HepG2 (cell line): Measurements from ENCODE around the gene DOK4. TPM values are rescaled to one million over a fixed set of nuclear protein-coding genes. Genes with fewer than 3 reads are reported as not detected.

Experiments
- DNMT3B ChIP-seq: conservative IDR thresholded peaks from 2 replicates; pipeline ENCODE4 v1.6.1; 2016; ENCODE audit warnings: missing biosample characterization, control low read depth
- HNRNPL ChIP-seq: fragments of 200-400 bp; formaldehyde crosslinking; IDR thresholded peaks from 2 replicates; pipeline ENCODE4 v1.6.1; 2017; ENCODE audit warnings: mild to moderate bottlenecking, low read depth, low read length
- KDM5A ChIP-seq: fragments of 200-600 bp; sonication (generic); IDR thresholded peaks from 2 replicates; pipeline ENCODE4 v1.7.0; 2018; ENCODE audit warnings: antibody characterized with exemption, mild to moderate bottlenecking, low read length, borderline replicate concordance
- MXD4 ChIP-seq: IDR thresholded peaks from 2 replicates; pipeline ENCODE4 v1.6.1; 2016; ENCODE audit warnings: mild to moderate bottlenecking, missing biosample characterization, missing genetic modification reagents
- PAXIP1 ChIP-seq: sonication (generic); formaldehyde crosslinking; conservative IDR thresholded peaks from 2 replicates; pipeline ENCODE4 v1.4.0; 2020; ENCODE audit warnings: mild to moderate bottlenecking, missing genetic modification reagents, moderate library complexity
- SRSF9 ChIP-seq: fragments of 200-400 bp; formaldehyde crosslinking; IDR thresholded peaks from 2 replicates; pipeline ENCODE4 v1.6.1; 2018; ENCODE audit warnings: borderline replicate concordance, mild to moderate bottlenecking, low read depth, low read length; ENCODE audit not compliant: insufficient read depth, poor library complexity, severe bottlenecking
- SUZ12 ChIP-seq: fragments of 150-350 bp; IDR thresholded peaks from 2 replicates; pipeline ENCODE4 v1.6.1; 2014; ENCODE audit warnings: low read depth, low read length
- THAP7 ChIP-seq: sonication (generic); formaldehyde crosslinking; IDR thresholded peaks from 2 replicates; pipeline ENCODE4 v1.8.1; 2023; ENCODE audit warnings: mild to moderate bottlenecking, missing genetic modification reagents
- TMF1 ChIP-seq: sonication (generic); formaldehyde crosslinking; IDR thresholded peaks from 2 replicates; pipeline ENCODE4 v1.8.1; 2022; ENCODE audit warnings: low read depth, missing genetic modification reagents
- ZC3H4 ChIP-seq: sonication (generic); formaldehyde crosslinking; IDR thresholded peaks from 2 replicates; pipeline ENCODE4 v1.4.0; 2020; ENCODE audit warnings: missing genetic modification reagents, borderline replicate concordance
- ZNF280B ChIP-seq: sonication (generic); formaldehyde crosslinking; IDR thresholded peaks from 2 replicates; pipeline ENCODE4 v1.5.0; 2020; ENCODE audit warnings: missing genetic modification reagents, mild to moderate bottlenecking, borderline replicate concordance
- ZNF441 ChIP-seq: sonication (generic); formaldehyde crosslinking; IDR thresholded peaks from 2 replicates; pipeline ENCODE4 v1.7.0; 2021; ENCODE audit warnings: missing genetic modification reagents, borderline replicate concordance
- ZNF644 ChIP-seq: IDR thresholded peaks from 2 replicates; pipeline ENCODE4 v1.6.1; 2016; ENCODE audit warnings: low read depth
- ZNF891 ChIP-seq: sonication (generic); formaldehyde crosslinking; IDR thresholded peaks from 2 replicates; pipeline ENCODE4 v1.5.0; 2020; ENCODE audit warnings: mild to moderate bottlenecking, missing genetic modification reagents
- polyA plus RNA-seq, 8 experiments: library from polyadenylated mRNA; depleted of rRNA in 3 of 8; stranded (reverse) in 7 of 8; unstranded in 1 of 8; fragments of >200 nt; fragmentation: Illumina TruSeq in 4 of 8; extraction: Trizol in 4 of 8; gene quantifications; 2 replicates each; pipeline versions ENCODE4 v1.2.1 to v1.2.3, GENCODE V29; 2011 to 2016; ENCODE audit warnings: low read depth in 4 of 8, missing spikeins in 1 of 8, mixed read lengths in 1 of 8; ENCODE audit not compliant: insufficient read depth in 1 of 8
- total RNA-seq, 5 experiments: library from RNA; depleted of rRNA; stranded (reverse); fragments of >200 nt; fragmentation: Illumina TruSeq; extraction: Trizol; gene quantifications; 2 replicates each; pipeline ENCODE4 v1.2.3, GENCODE V29; 2016; ENCODE audit warnings: low read depth in 1 of 5

DOK4 gene
- total and polyA plus RNA-seq, 2 of the 13 experiments (the other 11 are each of a cell fraction or from before 2014, with no cell fraction given) = 52.7 to 70.0 TPM

GRCh38 chr16:57446531-57447185 is 39.6 kb downstream of the DOK4 start (continued):
- TF ChIP-seq ZNF441 (CRISPR knock-in tag) (0 out of 2 replicates have a peak, but pooled peaks have one; percentile 29), ZNF891 (peak; percentile 54), MXD4 (CRISPR knock-in tag) (no peak), DNMT3B (CRISPR knock-in tag) (peak; percentile 10; the same call in 1 of the 2 replicates), SRSF9 (no peak), TMF1 (CRISPR knock-in tag) (0 out of 2 replicates have a peak, but pooled peaks have one; percentile 34), SUZ12 (no peak), ZNF644 (CRISPR knock-in tag) (no peak), THAP7 (CRISPR knock-in tag) (0 out of 2 replicates have a peak, but pooled peaks have one; percentile 62), ZNF280B (CRISPR knock-in tag) (0 out of 2 replicates have a peak, but pooled peaks have one; percentile 41), PAXIP1 (CRISPR knock-in tag) (no peak), HNRNPL (0 out of 2 replicates have a peak, but pooled peaks have one; percentile 52), ZC3H4 (CRISPR knock-in tag) (peak; percentile 46), KDM5A (peak; percentile 68; the same call in 1 of the 2 replicates)
